HEK293T (cell line): Measurements from ENCODE around the gene EFEMP1.

Source experiments
- FOXA1 ChIP-seq: fragments of 450-650 bp; IDR thresholded peaks from 2 replicates; pipeline ENCODE4 v1.6.1; 2016; ENCODE audit warnings: mild to moderate bottlenecking
- FOXK2 ChIP-seq: fragments of 450-650 bp; IDR thresholded peaks from 2 replicates; pipeline ENCODE4 v1.6.1; 2016; ENCODE audit warnings: mild to moderate bottlenecking
- SP1 ChIP-seq: fragments of 450-650 bp; IDR thresholded peaks from 2 replicates; pipeline ENCODE4 v1.6.1; 2017
- TARDBP ChIP-seq: fragments of 450-650 bp; IDR thresholded peaks from 2 replicates; pipeline ENCODE4 v1.6.1; 2016

- TF ChIP-seq FOXK2 (no peak), TARDBP (no peak), SP1 (no peak), FOXA1 (no peak)
Observed at GRCh38 chr2:55883829-55884228, 39.8 kb downstream of the EFEMP1 start.
